DND-41 (cell line): ENCODE measurements around the gene PLA2G15.

Source experiments
- EZH2 ChIP-seq: IDR thresholded peaks from 3 replicates; pipeline ENCODE4 v1.6.1; 2012; ENCODE audit warnings: borderline replicate concordance, low read depth, mild to moderate bottlenecking, moderate library complexity, low read length, inconsistent platforms; ENCODE audit not compliant: severe bottlenecking
- TF ChIP-seq, protein P1 (sequence below): IDR thresholded peaks from 2 replicates; pipeline ENCODE4 v1.5.1; 2012; ENCODE audit warnings: borderline replicate concordance, low read length, moderate library complexity, mild to moderate bottlenecking; ENCODE audit not compliant: poor library complexity, severe bottlenecking; ENCODE audit errors: extremely low read depth

DNA sequence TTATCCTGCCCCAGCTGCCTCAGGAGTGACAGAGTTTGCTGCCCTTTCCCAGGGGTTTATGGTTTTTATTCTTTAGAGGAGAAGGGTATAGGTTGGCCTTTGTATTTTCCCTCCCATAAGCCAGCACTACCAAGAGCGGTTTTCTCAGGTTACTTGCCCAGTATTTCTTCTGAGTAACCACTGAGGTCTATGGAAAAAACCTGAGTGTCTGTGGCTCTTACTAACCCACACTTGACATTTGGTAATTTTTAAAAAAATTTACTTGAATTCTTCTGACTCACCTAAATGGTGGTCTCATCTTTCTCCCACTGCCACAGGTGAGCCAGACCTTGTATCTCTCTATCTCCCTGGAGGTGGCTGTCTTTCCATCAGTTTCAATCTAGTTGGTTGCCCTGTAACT, 25.2 kb downstream of the PLA2G15 start:
- TF ChIP-seq, protein P1, sequence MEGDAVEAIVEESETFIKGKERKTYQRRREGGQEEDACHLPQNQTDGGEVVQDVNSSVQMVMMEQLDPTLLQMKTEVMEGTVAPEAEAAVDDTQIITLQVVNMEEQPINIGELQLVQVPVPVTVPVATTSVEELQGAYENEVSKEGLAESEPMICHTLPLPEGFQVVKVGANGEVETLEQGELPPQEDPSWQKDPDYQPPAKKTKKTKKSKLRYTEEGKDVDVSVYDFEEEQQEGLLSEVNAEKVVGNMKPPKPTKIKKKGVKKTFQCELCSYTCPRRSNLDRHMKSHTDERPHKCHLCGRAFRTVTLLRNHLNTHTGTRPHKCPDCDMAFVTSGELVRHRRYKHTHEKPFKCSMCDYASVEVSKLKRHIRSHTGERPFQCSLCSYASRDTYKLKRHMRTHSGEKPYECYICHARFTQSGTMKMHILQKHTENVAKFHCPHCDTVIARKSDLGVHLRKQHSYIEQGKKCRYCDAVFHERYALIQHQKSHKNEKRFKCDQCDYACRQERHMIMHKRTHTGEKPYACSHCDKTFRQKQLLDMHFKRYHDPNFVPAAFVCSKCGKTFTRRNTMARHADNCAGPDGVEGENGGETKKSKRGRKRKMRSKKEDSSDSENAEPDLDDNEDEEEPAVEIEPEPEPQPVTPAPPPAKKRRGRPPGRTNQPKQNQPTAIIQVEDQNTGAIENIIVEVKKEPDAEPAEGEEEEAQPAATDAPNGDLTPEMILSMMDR: no peak
- no peak for TF ChIP-seq EZH2
